Left ventricle myocardium inferior (tissue), 1 donor: Measurements from ENCODE around the gene TCEANC. TPM values are rescaled to one million over a fixed set of nuclear protein-coding genes. Genes with fewer than 3 reads are reported as not detected.

Experiments used
- DNase-seq: peaks from one replicate; pipeline ENCODE4 v3.0.0-alpha.2; 2020
- H3K27ac ChIP-seq: fragments of 200-600 bp; replicated peaks from 2 replicates; pipeline ENCODE4 v1.8.0; 2021
- H3K27me3 ChIP-seq: fragments of 200-600 bp; 2 replicates; pipeline ENCODE4 v1.8.0; 2021; ENCODE audit warnings: low read depth
- H3K36me3 ChIP-seq: fragments of 200-600 bp; 2 replicates; pipeline ENCODE4 v1.8.0; 2021
- H3K4me1 ChIP-seq: fragments of 200-600 bp; 2 replicates; pipeline ENCODE4 v1.8.0; 2021
- H3K4me3 ChIP-seq: fragments of 200-600 bp; 2 replicates; pipeline ENCODE4 v1.8.0; 2021; ENCODE audit warnings: mild to moderate bottlenecking, moderate library complexity
- H3K9me3 ChIP-seq: fragments of 200-600 bp; replicated peaks from 2 replicates; pipeline ENCODE4 v1.8.0; 2021
- CTCF ChIP-seq: fragments of 200-600 bp; IDR thresholded peaks from 2 replicates; pipeline ENCODE4 v1.8.0; 2021; ENCODE audit warnings: antibody characterized with exemption, mild to moderate bottlenecking, borderline replicate concordance
- intact Hi-C: fragments of 100-400 bp; cut with micrococcal nuclease; formaldehyde crosslinking; loops from one replicate; pipeline ENCODE4 v1.11.0; 2022
- total RNA-seq: library from RNA; stranded (reverse); fragmentation: NEBNext Ultra II Directional; extraction: Animal tissue kit (Norgen Biotek cat#: 25700); gene quantifications from one replicate; pipeline ENCODE4 v1.2.1, GENCODE V29; 2021
- donor health status: DM: no; HTN: yes; CAD: no; lungs with severe emphysema.

Gene TCEANC
- total RNA-seq, 1 donor from 2014 or later = 7.9 TPM

DNA sequence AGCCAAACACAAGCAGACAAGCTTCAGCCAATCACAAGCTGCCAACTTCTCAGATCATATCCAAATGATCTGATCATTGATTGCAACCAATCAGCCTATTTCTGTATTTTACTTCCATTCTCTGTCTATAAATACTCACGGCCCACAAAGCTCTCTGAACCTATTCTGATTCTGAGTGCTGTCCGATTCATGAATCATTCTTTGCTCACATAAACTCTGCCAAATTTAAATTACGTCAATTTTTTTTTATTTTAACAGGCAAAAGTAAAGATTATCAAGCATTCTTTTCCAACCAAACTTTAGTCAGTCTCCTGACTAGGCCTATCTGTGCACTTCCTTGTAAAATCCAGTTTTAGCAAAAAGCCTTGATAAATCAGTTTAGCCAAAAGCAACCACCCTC is 1.8 kb upstream of the TCEANC start:
- Histone ChIP-seq H3K4me1 (peaks cover 22% of the 10 kb centered on the region), H3K9me3 (no peaks in the 10 kb centered on the region), H3K27ac (no peak overlapping the region), H3K36me3 (no peaks in the 10 kb centered on the region), H3K27me3 (no peaks in the 10 kb centered on the region), H3K4me3 (no peak overlapping the region)
- no peak for TF ChIP-seq CTCF
- DNase-seq = no peak
- intact Hi-C loops = loop anchor here (5.0 to 10.0 kb wide), 2 partner anchors 94 to 381 kb away; no protein-coding TSS in a partner anchor

- H3K4me1 ChIP-seq = peaks cover 21% of the 10 kb centered on the region
- DNase-seq = no peak
- no peaks in the 10 kb centered on the region for H3K36me3 ChIP-seq
- H3K4me3 ChIP-seq = peak overlapping the region; percentile 71
- peak overlapping the region; percentile 96 for H3K27ac ChIP-seq
- no peak for TF ChIP-seq CTCF
- no peaks in the 10 kb centered on the region for H3K9me3 ChIP-seq
- intact Hi-C loops = loop anchor here (5.0 to 10.0 kb wide), 2 partner anchors 92 to 380 kb away; no protein-coding TSS in a partner anchor
- no peaks in the 10 kb centered on the region for H3K27me3 ChIP-seq
Measured at GRCh38 chrX:13652287-13652793, 601 bp upstream of the TCEANC start.

DNA sequence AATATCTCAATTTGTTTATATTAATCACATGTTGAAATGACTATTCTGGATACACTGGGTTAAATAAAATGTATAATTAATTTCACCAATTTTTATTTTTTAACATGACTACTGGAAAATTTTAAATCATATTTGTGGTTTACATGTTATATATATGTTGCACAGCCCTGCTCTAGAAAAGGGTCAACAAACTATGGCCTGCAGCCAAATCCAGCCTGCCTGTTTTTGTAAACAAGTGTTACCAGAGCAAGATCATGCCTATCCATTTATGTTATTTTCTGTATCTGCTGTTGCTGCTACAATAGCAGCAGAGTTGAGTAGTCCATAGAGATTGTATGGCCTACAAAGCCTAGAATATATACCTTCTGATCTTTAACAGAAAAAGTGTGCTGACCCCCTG is 1.2 kb downstream of the TCEANC start:
- intact Hi-C loops = loop anchor here (5.0 to 10.0 kb wide), 2 partner anchors 91 to 378 kb away; no protein-coding TSS in a partner anchor
- Histone ChIP-seq H3K4me3 (peak overlapping the region; percentile 71), H3K9me3 (no peaks in the 10 kb centered on the region), H3K27ac (peak overlapping the region; percentile 96), H3K27me3 (no peaks in the 10 kb centered on the region), H3K36me3 (no peaks in the 10 kb centered on the region), H3K4me1 (peaks cover 17% of the 10 kb centered on the region)
- TF ChIP-seq CTCF = no peak
- no peak for DNase-seq

DNA sequence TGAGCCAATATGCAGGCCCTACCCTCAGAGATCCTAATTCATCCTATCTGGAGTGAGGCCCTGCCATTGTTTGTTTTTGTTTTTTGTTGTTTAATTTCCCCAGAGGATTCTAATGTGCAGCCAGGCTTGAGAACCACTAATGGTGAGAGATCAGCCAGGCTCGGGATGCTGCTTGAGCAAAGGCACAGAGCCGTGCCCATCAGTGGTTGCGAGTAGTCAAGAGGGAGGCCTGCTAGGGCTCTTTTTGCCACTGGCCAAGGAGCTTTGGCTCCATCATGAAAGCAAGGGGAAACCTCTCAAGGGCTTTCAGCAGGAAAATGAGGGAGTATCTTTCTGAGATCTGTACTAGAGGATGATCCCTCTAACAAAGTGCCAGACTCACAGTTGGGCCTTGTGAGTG is 2.7 kb downstream of the TCEANC start:
- intact Hi-C loops = loop anchor here (10.0 kb wide), 1 partner anchor 89 kb away; no protein-coding TSS in a partner anchor
- Histone ChIP-seq H3K27me3 (no peaks in the 10 kb centered on the region), H3K27ac (no peak overlapping the region), H3K4me1 (peaks cover 19% of the 10 kb centered on the region), H3K9me3 (no peaks in the 10 kb centered on the region), H3K36me3 (peaks cover 7% of the 10 kb centered on the region), H3K4me3 (no peak overlapping the region)
- no peak for DNase-seq
- no peak for TF ChIP-seq CTCF

GRCh38 chrX:13658602-13659001 is 5.7 kb downstream of the TCEANC start:
- Histone ChIP-seq H3K36me3 (peaks cover 16% of the 10 kb centered on the region), H3K27ac (peak overlapping the region; percentile 66), H3K4me1 (peaks cover 13% of the 10 kb centered on the region), H3K9me3 (no peaks in the 10 kb centered on the region), H3K27me3 (no peaks in the 10 kb centered on the region), H3K4me3 (no peak overlapping the region)
- TF ChIP-seq CTCF = peak; percentile 70
- no peak for DNase-seq
- intact Hi-C loops = loop anchor here (10.0 kb wide), 1 partner anchor 86 kb away; no protein-coding TSS in a partner anchor
